ENCODE data around the gene MLH3.

DNA sequence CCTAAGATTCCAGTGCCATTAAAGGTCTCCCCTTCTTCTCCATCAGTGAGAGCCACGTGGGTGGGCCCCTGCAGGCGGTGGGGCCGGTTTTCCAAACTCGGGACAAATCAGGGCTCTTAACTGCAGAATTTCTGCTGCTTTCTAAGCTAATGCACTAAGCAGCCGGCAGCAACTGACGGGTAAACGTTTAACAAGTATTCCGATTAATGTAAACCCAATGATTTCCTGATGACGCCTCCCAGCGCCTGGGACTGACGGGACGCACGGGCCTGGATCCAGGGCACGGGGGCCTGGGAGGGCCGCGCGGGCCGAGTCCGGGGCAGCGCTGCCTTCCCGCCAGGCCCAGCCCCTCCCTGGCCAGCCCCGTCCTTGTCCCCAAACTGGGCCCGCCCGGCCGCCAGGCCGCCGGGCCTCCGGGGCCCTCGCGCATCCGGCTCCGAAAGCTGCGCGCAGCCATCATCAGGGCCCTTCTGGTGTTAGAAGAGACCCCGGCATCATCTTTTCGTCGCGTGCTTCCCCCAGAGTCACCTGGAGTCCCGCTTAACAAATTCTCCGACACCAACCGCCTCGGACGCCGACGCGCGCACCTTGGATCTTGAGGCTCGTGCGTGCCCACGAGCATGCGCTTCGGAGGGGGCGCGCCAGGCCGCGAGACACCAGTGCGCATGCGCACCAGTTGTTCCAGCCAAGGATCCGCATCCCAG lies at the start of gene MLH3:
- no peak for TF ChIP-seq EZH2phosphoT487 (IDR thresholded peaks at IDR 0.05; ENCODE audit: borderline replicate concordance)
- TF ChIP-seq, protein P1, sequence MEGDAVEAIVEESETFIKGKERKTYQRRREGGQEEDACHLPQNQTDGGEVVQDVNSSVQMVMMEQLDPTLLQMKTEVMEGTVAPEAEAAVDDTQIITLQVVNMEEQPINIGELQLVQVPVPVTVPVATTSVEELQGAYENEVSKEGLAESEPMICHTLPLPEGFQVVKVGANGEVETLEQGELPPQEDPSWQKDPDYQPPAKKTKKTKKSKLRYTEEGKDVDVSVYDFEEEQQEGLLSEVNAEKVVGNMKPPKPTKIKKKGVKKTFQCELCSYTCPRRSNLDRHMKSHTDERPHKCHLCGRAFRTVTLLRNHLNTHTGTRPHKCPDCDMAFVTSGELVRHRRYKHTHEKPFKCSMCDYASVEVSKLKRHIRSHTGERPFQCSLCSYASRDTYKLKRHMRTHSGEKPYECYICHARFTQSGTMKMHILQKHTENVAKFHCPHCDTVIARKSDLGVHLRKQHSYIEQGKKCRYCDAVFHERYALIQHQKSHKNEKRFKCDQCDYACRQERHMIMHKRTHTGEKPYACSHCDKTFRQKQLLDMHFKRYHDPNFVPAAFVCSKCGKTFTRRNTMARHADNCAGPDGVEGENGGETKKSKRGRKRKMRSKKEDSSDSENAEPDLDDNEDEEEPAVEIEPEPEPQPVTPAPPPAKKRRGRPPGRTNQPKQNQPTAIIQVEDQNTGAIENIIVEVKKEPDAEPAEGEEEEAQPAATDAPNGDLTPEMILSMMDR (conservative IDR thresholded peaks at IDR 0.05; ENCODE audit: low read length): no peak

Data from Loucy (cell line).